GM21528 (cell line): ENCODE data around the gene GYPB.
"Not testable (repeated sequence)": the region's sequence is repeated elsewhere in the genome, so short reads cannot be mapped to it uniquely, and the experiment has no call there.

ENCODE experiments used
- ATAC-seq: cut with Tn5 transposase; IDR thresholded peaks from one replicate; pipeline ENCODE4 v1.9.1; 2021; ENCODE audit warnings: mild to moderate bottlenecking, moderate library complexity; ENCODE audit not compliant: unreplicated experiment, low FRiP score

Gene GYPB

GRCh38 chr4:143950185-143950584, 69.0 kb downstream of the GYPB start:
- ATAC-seq, result not testable (repeated sequence)

GRCh38 chr4:143947493-143947892, 71.7 kb downstream of the GYPB start:
- not testable (repeated sequence) for ATAC-seq
